ENCODE results near the gene PLEKHG7.

Gene PLEKHG7

DNA sequence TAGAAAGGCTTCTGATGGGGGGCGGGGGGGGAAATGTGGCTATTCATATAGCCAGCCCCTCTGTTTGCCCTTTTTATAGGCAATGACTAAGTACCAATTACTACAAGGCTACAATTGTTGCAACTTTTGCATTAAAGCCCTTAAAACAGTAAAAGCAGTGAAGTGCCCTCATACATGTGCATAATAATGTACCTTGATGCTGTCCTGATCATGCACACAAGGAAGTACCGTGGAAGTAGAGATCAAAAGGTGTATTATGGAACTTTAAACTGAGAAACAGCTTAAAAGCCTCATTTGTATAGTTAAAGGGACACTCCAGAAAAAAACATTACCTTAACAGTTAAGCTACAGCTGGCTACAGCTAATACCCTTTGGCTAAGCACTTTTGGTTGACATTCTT, 111.8 kb downstream of the PLEKHG7 start:
- DNase-seq: no peak

DNA sequence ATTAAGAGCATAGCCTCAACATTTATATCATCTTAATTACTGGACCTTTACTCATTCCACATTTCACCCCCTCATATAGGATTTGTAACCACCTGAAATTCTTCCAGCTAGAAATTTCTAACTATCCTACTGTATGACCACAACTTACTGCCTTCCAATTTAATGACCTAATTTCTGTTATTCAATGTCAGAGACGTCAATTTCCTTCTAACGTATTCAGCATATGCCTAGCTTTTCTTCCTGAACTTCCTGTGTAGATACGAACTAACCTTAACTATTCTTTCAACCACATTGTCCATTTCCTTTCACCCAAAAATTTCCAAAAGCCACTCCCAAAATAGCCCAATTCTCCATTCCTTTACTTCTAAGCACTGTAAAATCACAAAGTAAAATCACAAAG, 118.4 kb downstream of the PLEKHG7 start:
- DNase-seq: no peak

All from NCI-H1436 treated with DMSO at 0.1 percent for 48 hours (cell line).